ENCODE data around the gene KANK2.
A peak's percentile ranks its signal among the peaks of the same experiment; 100 is the strongest.

Gene KANK2

DNA sequence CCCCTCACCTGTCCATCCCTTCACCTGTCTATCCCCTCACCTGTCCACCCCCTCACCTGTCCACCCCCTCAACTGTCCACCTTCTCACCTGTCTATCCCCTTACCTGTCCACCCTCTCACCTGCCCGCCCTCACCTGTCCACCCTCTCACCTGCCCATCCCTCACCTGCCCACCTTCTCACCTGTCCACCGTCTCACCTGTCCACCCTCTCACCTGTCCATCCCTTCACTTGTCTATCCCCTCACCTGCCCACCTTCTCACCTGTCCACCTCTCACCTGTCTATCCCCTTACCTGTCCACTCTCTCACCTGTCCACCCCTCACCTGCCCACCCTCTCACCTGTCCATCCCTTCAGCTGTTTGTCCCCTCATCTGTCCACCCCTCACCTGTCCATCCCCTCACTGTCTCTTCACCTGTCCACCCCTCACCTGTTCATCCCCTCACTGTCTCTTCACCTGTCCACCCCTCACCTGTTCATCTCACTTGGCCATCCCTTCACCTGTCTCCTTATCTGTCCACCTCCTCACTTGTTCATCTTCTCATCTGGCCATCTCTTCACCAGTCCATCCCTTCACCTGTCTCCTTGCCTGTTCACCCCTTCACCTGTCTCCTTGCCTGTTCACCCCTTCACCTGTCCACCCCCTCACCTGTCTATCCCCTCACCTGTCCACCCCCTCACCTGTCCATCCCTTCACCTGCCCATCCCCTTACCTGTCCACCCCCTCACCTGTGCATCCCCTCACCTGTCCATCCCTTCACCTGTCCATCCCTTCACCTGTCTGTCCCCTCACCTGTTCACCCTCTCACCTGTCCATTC lies 12.7 kb upstream of the KANK2 start:
- no peak overlapping the region for H3K4me3 ChIP-seq (ENCODE audit: low read depth, low read length)
- DNase-seq (ENCODE audit: low read depth) = no peak
- TF ChIP-seq, protein P1, sequence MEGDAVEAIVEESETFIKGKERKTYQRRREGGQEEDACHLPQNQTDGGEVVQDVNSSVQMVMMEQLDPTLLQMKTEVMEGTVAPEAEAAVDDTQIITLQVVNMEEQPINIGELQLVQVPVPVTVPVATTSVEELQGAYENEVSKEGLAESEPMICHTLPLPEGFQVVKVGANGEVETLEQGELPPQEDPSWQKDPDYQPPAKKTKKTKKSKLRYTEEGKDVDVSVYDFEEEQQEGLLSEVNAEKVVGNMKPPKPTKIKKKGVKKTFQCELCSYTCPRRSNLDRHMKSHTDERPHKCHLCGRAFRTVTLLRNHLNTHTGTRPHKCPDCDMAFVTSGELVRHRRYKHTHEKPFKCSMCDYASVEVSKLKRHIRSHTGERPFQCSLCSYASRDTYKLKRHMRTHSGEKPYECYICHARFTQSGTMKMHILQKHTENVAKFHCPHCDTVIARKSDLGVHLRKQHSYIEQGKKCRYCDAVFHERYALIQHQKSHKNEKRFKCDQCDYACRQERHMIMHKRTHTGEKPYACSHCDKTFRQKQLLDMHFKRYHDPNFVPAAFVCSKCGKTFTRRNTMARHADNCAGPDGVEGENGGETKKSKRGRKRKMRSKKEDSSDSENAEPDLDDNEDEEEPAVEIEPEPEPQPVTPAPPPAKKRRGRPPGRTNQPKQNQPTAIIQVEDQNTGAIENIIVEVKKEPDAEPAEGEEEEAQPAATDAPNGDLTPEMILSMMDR (IDR thresholded peaks at IDR 0.05; ENCODE audit: low read depth, low read length, missing control alignments) = no peak

DNA sequence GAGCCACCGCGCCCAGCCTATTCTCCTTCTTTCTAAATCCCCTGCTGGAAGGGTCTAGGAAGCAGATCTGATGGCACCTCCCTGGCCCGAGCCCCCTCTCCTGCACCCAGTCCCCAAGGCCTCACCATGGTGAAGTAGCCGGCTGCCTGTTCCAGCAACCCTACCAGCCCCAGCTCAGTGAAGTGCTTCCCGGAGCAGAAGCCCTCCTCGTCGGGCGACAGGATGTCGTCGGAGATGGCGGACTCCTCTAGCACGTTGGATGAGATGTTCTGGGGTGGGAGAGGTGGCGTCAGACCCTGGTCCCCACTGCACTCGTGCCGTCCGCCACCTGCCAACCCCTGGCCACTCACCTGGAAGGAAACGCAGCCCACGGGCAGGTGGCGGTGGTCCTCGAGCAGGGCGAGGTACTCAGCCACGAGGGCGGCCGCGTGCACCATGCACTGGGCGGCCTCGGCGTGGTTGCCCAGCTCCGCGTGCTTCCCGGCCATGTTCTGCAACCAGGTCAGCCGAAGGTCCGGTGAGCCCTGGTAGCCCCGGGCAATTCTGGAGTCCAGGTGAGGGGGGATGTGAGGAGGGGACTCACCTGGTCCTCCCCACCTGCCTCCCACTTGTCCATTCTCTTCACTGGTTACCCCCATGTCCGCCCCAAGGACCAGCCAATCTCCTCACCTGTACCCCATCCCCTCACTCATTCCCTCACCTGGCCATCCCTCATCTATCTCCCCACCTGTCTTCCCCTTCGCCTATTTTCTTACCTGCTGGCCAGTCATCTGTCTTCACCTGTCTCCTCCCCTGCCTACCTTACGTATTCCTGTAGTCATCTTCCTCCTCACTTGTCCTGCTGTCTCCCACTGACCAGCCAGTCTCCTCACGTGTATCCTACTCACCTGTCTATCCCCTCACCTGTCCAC lies 11.5 kb upstream of the KANK2 start:
- H3K4me3 ChIP-seq (ENCODE audit: low read depth, low read length) = no peak overlapping the region
- DNase-seq (ENCODE audit: low read depth) = no peak
- TF ChIP-seq, protein P1 (IDR thresholded peaks at IDR 0.05; ENCODE audit: low read depth, low read length, missing control alignments) = no peak

DNA sequence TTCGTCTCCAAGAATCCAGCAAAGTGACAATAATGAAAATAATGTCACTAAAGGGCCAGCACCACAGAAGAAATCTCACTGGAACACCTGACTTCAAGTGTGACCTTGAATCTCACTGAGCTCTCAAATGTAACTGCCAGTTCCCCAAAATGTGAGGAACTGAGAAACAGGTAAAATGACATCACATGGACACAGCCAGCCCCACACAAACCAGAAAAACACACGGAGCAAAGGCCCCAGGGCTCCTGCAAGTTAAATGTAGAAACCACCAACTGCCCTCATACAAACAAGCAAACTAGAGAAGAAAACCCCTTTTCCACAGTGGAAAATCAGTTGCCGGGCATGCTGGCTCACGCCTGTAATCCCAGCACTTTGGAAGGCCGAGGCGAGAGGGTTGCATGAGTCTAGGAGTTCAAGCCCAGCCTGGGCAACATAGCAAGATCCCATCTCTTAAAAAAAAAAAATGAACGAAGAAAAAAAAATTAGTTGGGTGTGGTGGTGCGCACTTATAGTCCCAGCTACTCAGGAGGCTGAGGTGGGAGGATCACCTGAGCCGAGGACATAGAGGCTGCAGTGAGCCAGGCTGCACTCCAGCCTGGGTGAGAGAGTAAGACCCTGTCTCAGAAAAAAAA lies 8.7 kb upstream of the KANK2 start:
- peak; percentile 66 for DNase-seq (ENCODE audit: low read depth)
- no peak overlapping the region for H3K4me3 ChIP-seq (ENCODE audit: low read depth, low read length)
- TF ChIP-seq, protein P1 (IDR thresholded peaks at IDR 0.05; ENCODE audit: low read depth, low read length, missing control alignments) = no peak

DNA sequence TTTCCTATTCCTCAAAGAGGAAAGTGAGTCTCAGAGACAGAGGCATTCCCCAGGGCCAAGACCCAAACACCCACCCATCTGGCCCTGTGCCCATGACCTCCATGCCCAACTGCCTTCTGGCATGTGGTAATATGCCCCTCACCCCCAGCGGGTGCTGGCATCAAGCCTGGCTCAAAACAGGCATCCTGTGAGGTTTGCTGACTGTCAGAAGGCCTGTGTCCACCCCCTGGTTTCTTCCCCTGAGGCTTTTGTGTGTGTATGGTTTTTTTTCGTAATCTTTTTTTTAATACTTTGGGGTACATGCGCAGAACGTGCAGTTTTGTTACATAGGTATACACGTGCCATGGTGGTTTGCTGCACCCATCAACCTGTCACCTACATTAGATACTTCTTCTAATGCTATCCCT lies 7.6 kb upstream of the KANK2 start:
- no peak for DNase-seq (ENCODE audit: low read depth)
- TF ChIP-seq, protein P1 (IDR thresholded peaks at IDR 0.05; ENCODE audit: low read depth, low read length, missing control alignments) = no peak
- H3K4me3 ChIP-seq (ENCODE audit: low read depth, low read length) = no peak overlapping the region

DNA sequence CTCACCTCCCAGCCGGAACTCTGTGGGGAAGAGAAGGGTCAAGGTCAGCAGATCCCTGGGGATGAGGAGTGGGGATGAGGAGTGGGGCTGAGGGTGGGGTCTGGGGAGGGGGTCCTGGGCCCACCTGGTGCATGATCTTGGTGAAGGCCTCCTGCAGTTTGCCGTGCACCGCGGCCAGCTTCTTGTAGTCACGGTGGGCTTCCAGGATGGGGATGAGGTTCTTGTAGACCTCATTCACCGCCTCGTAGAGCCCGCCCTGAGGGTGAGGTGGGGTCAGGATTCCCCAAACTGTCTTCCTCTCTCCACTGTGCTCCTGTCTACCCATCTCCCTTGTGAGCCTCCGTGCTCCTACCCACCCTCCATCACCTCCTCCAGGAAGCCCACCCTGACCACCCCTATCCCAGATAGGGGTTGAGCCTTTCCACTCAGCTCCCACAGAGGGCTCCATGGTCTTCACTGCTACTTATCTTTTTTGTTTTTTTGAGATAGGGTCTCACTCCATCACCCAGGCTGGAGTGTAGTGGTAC lies 6.8 kb upstream of the KANK2 start:
- TF ChIP-seq, protein P1 (IDR thresholded peaks at IDR 0.05; ENCODE audit: low read depth, low read length, missing control alignments) = no peak

DNA sequence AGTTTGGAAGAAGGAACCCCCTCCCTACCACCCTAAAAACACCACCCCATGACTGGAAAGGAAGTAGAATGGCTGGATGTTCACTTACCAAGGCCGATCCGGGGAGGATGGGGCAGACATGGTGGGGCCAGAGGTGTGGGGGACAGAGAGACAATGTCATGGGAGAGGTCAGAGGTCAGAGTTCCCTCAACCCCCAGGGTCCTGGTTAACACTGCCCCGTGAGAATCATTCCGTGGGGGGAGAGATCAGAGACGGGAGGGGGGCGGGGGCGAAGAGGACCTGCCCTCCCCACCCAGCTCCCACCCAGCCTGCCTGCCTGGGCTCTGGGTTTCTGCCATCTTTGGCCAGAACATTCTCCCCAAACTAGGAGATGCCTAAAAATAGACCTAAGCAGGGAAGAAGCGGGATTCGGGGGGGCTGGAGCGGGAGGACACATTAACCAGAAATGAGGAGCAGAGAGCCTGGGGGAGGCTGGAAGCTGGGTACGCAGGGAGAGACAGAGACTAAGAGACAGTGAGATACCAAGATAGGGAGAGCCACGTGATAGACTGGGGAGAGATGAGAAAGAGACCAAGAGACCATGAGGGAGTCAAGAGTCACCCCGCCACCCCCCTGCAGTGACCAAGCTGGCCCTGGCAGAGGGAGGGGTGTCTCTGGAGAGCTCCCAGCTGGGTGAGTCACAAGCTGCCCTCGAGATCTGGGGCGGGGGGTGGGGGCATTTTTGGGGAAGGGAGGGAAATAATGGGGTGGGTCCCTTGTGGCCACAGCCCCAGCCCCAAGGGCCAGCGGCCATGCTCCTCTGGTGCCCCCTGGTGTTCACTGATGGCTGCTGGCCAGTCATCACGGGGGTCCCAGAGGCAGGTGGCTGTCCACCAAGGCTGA lies 6.1 kb upstream of the KANK2 start:
- H3K4me3 ChIP-seq (ENCODE audit: low read depth, low read length) = no peak overlapping the region
- DNase-seq (ENCODE audit: low read depth) = no peak
- TF ChIP-seq, protein P1 (IDR thresholded peaks at IDR 0.05; ENCODE audit: low read depth, low read length, missing control alignments) = peak; percentile 86

More for the DNA sequence above, 6.8 kb upstream of the KANK2 start:
- H3K4me3 ChIP-seq (ENCODE audit: low read depth, low read length) = no peak overlapping the region
- no peak for DNase-seq (ENCODE audit: low read depth)

Data from GM12864 (cell line).